Right lobe of liver (tissue), 4 donors: ENCODE measurements around the gene HPSE2.

Experiments
- POLR2A ChIP-seq: fragments of 450-650 bp; IDR thresholded peaks from one replicate; pipeline ENCODE4 v1.6.1; 2017; ENCODE audit warnings: antibody characterized with exemption, mild to moderate bottlenecking
- TF ChIP-seq, protein P1 (sequence below), 4 donors: fragments of 200-600 bp in 3 of 4; fragments of 450-650 bp in 1 of 4; IDR thresholded peaks; one replicate each; pipeline versions ENCODE4 v1.5.1 to v1.8.0; 2016 to 2022; ENCODE audit warnings: antibody characterized with exemption in 4 of 4, mild to moderate bottlenecking in 2 of 4
- donor health status: DM: no; HTN: no; CAD: no.
- donor health status: DM: no; HTN: no; CAD: no.
- donor health status: DM: no; HTN: yes; CAD: no.

- TF ChIP-seq, protein P1, sequence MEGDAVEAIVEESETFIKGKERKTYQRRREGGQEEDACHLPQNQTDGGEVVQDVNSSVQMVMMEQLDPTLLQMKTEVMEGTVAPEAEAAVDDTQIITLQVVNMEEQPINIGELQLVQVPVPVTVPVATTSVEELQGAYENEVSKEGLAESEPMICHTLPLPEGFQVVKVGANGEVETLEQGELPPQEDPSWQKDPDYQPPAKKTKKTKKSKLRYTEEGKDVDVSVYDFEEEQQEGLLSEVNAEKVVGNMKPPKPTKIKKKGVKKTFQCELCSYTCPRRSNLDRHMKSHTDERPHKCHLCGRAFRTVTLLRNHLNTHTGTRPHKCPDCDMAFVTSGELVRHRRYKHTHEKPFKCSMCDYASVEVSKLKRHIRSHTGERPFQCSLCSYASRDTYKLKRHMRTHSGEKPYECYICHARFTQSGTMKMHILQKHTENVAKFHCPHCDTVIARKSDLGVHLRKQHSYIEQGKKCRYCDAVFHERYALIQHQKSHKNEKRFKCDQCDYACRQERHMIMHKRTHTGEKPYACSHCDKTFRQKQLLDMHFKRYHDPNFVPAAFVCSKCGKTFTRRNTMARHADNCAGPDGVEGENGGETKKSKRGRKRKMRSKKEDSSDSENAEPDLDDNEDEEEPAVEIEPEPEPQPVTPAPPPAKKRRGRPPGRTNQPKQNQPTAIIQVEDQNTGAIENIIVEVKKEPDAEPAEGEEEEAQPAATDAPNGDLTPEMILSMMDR (IDR thresholded peaks at IDR 0.05) = no peak
- no peak for TF ChIP-seq POLR2A
These were observed 818.9 kb downstream of the HPSE2 start for GRCh38 chr10:98416606-98417388.
